Uterus (tissue), 4 donors: ENCODE results near the gene SATB2. TPM values are rescaled to one million over a fixed set of nuclear protein-coding genes. Genes with fewer than 3 reads are reported as not detected.

Experiments
- DNase-seq, 2 donors: peaks; one replicate each; pipeline ENCODE4 v3.0.0-alpha.2; 2019 to 2020
- H3K27ac ChIP-seq, 2 donors: fragments of 200-600 bp; sonication (generic); 1 replicate in 1 of 2; 2 replicates in 1 of 2; pipeline ENCODE4 v1.5.1; 2016 to 2018
- H3K27me3 ChIP-seq, 2 donors: fragments of 200-600 bp; sonication (generic); one replicate each; pipeline ENCODE4 v1.5.1; 2018 to 2019; ENCODE audit warnings: control low read depth in 1 of 2
- H3K36me3 ChIP-seq, 2 donors: fragments of 200-600 bp; sonication (generic); one replicate each; pipeline ENCODE4 v1.5.1; 2019; ENCODE audit warnings: control low read depth in 1 of 2
- H3K4me1 ChIP-seq, 2 donors: fragments of 200-600 bp; sonication (generic); one replicate each; pipeline ENCODE4 v1.5.1; 2018 to 2019; ENCODE audit warnings: control low read depth in 1 of 2
- H3K4me3 ChIP-seq, 2 donors: fragments of 200-600 bp; sonication (generic); 1 replicate in 1 of 2; 2 replicates in 1 of 2; pipeline ENCODE4 v1.5.1; 2018 to 2019; ENCODE audit warnings: mild to moderate bottlenecking in 1 of 2
- H3K9me3 ChIP-seq, 2 donors: fragments of 200-600 bp; sonication (generic); one replicate each; pipeline ENCODE4 v1.5.1; 2019; ENCODE audit warnings: control low read depth in 1 of 2
- POLR2A ChIP-seq, 2 donors: fragments of 450-650 bp; IDR thresholded peaks; one replicate each; pipeline ENCODE4 v1.6.1; 2016; ENCODE audit warnings: antibody characterized with exemption in 2 of 2, mild to moderate bottlenecking in 1 of 2, moderate library complexity in 1 of 2
- intact Hi-C: fragments of 100-400 bp; cut with DNase I; formaldehyde crosslinking; loops from one replicate; pipeline ENCODE4 v1.15.1; 2023; ENCODE audit warnings: low total_unique reads
- total RNA-seq, 4 donors: library from RNA; depleted of rRNA in 3 of 4; stranded (reverse); fragments of >200 nt in 3 of 4; gene quantifications; one replicate each; pipeline versions ENCODE4 v1.1.0 to v1.2.4, GENCODE V29; 2014 to 2023
- TF ChIP-seq, protein P1 (sequence below), 4 experiments: fragments of 200-600 bp in 2 of 4; fragments of 450-650 bp in 2 of 4; sonication (generic) in 2 of 4; IDR thresholded peaks; one replicate each; pipeline ENCODE4 v1.5.1; 2016 to 2019; ENCODE audit warnings: antibody characterized with exemption in 4 of 4, mild to moderate bottlenecking in 2 of 4, moderate library complexity in 1 of 4
- donor health status: DM: yes; HTN: yes; CAD: no.

The SATB2 gene
- total RNA-seq, 4 donors from 2014 or later, result 1.0 to 8.8 (median 5.0) TPM

- no peak overlapping the region for H3K4me3 ChIP-seq
- intact Hi-C loops, result no loop called here
- H3K4me1 ChIP-seq, result no peaks in the 10 kb centered on the region
- TF ChIP-seq, protein P1, sequence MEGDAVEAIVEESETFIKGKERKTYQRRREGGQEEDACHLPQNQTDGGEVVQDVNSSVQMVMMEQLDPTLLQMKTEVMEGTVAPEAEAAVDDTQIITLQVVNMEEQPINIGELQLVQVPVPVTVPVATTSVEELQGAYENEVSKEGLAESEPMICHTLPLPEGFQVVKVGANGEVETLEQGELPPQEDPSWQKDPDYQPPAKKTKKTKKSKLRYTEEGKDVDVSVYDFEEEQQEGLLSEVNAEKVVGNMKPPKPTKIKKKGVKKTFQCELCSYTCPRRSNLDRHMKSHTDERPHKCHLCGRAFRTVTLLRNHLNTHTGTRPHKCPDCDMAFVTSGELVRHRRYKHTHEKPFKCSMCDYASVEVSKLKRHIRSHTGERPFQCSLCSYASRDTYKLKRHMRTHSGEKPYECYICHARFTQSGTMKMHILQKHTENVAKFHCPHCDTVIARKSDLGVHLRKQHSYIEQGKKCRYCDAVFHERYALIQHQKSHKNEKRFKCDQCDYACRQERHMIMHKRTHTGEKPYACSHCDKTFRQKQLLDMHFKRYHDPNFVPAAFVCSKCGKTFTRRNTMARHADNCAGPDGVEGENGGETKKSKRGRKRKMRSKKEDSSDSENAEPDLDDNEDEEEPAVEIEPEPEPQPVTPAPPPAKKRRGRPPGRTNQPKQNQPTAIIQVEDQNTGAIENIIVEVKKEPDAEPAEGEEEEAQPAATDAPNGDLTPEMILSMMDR (IDR thresholded peaks at IDR 0.05), result no peak
- no peak for TF ChIP-seq POLR2A (IDR thresholded peaks at IDR 0.05)
- DNase-seq, result no peak
- no peaks in the 10 kb centered on the region for H3K9me3 ChIP-seq
- no peaks in the 10 kb centered on the region for H3K27me3 ChIP-seq
- H3K36me3 ChIP-seq, result no peaks in the 10 kb centered on the region
- H3K27ac ChIP-seq, result no peak overlapping the region
Observed at GRCh38 chr2:199278099-199278498, 179.6 kb downstream of the SATB2 start.

DNA sequence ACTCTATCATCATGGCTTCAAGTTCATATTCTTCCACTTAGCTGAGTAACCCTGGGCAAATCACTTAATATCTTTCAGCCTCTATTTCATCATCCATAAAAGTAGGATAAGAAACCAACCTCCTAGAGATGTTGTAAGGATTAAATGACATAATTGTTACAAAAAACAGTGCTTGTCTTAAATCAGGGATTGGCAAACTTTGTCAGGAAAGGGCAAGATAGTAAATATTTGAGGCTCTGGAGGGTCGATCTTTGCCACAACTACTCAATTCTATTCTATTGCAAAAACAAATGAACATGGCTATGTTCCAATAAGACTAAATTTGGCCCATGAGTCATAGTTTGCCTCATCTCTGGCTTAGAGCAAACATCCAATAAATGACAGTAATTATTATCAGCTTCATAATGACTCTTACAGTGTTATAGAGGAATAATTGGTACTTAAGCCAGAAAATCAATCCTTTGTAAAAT lies 184.7 kb downstream of the SATB2 start:
- no peaks in the 10 kb centered on the region for H3K9me3 ChIP-seq
- intact Hi-C loops, result no loop called here

DNA sequence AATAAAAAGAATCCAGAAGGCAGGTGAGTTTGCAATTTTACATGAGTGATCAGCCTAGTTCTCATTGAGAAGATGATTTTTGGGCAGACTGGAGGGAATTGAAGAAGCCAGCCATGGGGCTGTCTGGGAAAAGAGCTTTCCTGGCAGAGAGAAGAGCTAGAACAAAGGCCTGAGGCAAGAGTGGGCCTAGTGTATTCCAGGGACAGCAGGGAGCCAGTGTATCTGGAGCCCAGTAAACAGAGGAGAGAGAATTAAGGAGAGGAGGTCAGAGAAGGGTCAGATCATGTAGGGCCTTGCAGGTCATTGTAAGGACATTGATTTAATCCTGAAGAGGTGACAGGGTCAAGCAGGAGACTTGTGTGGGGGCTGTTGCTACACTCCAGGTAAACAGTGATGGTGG lies 195.8 kb downstream of the SATB2 start:
- H3K4me3 ChIP-seq, result no peak overlapping the region
- no peak for TF ChIP-seq POLR2A (IDR thresholded peaks at IDR 0.05)
- TF ChIP-seq, protein P1 (IDR thresholded peaks at IDR 0.05), result no peak
- H3K4me1 ChIP-seq, result no peaks in the 10 kb centered on the region
- no peaks in the 10 kb centered on the region for H3K36me3 ChIP-seq
- H3K9me3 ChIP-seq, result no peaks in the 10 kb centered on the region
- DNase-seq, result no peak
- no peaks in the 10 kb centered on the region for H3K27me3 ChIP-seq
- intact Hi-C loops, result no loop called here
- no peak overlapping the region for H3K27ac ChIP-seq

More for the DNA sequence above, 184.7 kb downstream of the SATB2 start:
- Histone ChIP-seq H3K27ac (no peak overlapping the region), H3K27me3 (no peaks in the 10 kb centered on the region), H3K36me3 (no peaks in the 10 kb centered on the region), H3K4me1 (no peaks in the 10 kb centered on the region), H3K4me3 (no peak overlapping the region)
- TF ChIP-seq POLR2A (IDR thresholded peaks at IDR 0.05), result no peak
- TF ChIP-seq, protein P1 (IDR thresholded peaks at IDR 0.05), result no peak
- no peak for DNase-seq

- intact Hi-C loops, result no loop called here
- no peak for DNase-seq
- no peaks in the 10 kb centered on the region for H3K36me3 ChIP-seq
- no peak for TF ChIP-seq POLR2A (IDR thresholded peaks at IDR 0.05)
- TF ChIP-seq, protein P1 (IDR thresholded peaks at IDR 0.05), result no peak
- H3K4me3 ChIP-seq, result no peak overlapping the region
- H3K9me3 ChIP-seq, result no peaks in the 10 kb centered on the region
- H3K27me3 ChIP-seq, result no peaks in the 10 kb centered on the region
- H3K27ac ChIP-seq, result no peak overlapping the region
- no peaks in the 10 kb centered on the region for H3K4me1 ChIP-seq
Observed at GRCh38 chr2:199261239-199261638, 196.5 kb downstream of the SATB2 start.

GRCh38 chr2:199259671-199260070 lies 198.1 kb downstream of the SATB2 start:
- no peak for DNase-seq
- no peaks in the 10 kb centered on the region for H3K9me3 ChIP-seq
- no peaks in the 10 kb centered on the region for H3K36me3 ChIP-seq
- no peak overlapping the region for H3K4me3 ChIP-seq
- no peaks in the 10 kb centered on the region for H3K27me3 ChIP-seq
- no peaks in the 10 kb centered on the region for H3K4me1 ChIP-seq
- intact Hi-C loops, result no loop called here
- TF ChIP-seq POLR2A (IDR thresholded peaks at IDR 0.05), result no peak
- TF ChIP-seq, protein P1 (IDR thresholded peaks at IDR 0.05), result no peak
- no peak overlapping the region for H3K27ac ChIP-seq
